SK-MEL-5 (cell line): ENCODE measurements around the gene FABP6. TPM values are rescaled to one million over a fixed set of nuclear protein-coding genes. Genes with fewer than 3 reads are reported as not detected.
"Not testable (repeated sequence)": the region's sequence is repeated elsewhere in the genome, so short reads cannot be mapped to it uniquely, and the experiment has no call there.

Source experiments
- DNase-seq: peaks from one replicate; pipeline ENCODE4 v3.0.0-alpha.2; 2016; ENCODE audit warnings: low read depth, low spot score
- in situ Hi-C: cut with HindIII; loops from 2 replicates; pipeline ENCODE4 v1.10.0; 2016; ENCODE audit warnings: low sequenced_read_pairs, high pct_unique_total_duplicates, low pct_unique_long_range_greater_than_20kb
- polyA plus RNA-seq, 2 experiments: library from polyadenylated mRNA; depleted of rRNA; stranded (reverse); fragments of >200 nt; gene quantifications; 2 replicates each; pipeline ENCODE4 v1.2.3, GENCODE V29; 2015
- total RNA-seq: library from RNA; depleted of rRNA; stranded (reverse); fragments of >200 nt; shearing (Covaris generic); gene quantifications from 2 replicates; pipeline ENCODE4 v1.2.3, GENCODE V29; 2014; rRNA removed

Gene FABP6, protein sequence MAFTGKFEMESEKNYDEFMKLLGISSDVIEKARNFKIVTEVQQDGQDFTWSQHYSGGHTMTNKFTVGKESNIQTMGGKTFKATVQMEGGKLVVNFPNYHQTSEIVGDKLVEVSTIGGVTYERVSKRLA
- 3.0 and 3.4 TPM in 2 replicates for total RNA-seq
- 2.0 and 2.4 TPM in 2 replicates for polyA plus RNA-seq (2015; cell fraction: cytosol; rRNA removed)
- polyA plus RNA-seq (2015; cell fraction: nucleus; rRNA removed) = 1.5 TPM in 1 of 2 replicates, not detected in the other

DNA sequence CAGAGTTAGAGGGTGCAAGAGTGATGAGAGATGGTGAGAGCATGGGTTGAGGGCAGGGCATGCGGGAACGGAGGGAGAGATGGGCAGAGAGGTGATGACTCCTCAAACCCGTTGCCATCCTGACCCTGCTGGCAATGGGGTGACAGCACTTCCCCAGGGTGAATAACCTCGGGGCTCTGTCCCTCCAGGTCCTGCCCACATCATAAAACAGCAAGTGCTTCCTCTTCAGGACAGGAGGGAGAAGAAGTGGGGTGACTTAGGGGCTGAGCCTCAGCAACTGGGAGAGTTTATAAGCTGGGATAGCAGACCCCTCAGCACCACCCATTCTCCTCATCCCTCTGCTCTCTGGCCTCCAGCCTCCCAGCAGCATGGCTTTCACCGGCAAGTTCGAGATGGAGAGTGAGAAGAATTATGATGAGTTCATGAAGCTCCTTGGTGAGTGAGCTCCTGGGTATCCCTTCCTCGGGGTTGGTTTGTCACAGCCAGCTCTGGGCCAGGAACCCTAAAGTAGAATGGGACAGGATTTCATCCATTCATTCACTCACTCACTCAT, at the start of gene FABP6:
Gene FABP6, plus strand, starts transcription at position 317 of the 553 bp plus-strand sequence. Its CDS starts 52 bp downstream, at position 369.
- in situ Hi-C loops = no loop called here
- DNase-seq = no peak

DNA sequence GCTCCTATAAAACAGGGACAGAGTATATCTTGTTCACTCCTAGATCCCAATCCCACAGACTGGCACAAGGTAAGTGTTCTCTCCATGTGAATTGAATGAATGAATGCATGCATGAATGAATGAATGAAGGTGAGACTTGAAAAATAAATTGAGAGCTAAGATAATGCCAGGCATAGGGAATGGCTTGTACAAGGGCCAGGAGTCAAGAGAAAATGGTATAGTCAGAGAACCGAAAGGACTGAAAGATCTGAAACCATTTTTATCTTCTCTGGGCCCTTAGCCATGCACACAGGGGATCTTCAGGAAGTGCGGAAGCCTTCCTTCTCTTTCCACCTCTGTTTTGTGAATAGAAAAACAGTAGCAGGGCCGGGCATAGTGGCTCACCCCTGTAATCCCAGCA, 48.4 kb upstream of the FABP6 start:
- in situ Hi-C loops = no loop called here
- no peak for DNase-seq

DNA sequence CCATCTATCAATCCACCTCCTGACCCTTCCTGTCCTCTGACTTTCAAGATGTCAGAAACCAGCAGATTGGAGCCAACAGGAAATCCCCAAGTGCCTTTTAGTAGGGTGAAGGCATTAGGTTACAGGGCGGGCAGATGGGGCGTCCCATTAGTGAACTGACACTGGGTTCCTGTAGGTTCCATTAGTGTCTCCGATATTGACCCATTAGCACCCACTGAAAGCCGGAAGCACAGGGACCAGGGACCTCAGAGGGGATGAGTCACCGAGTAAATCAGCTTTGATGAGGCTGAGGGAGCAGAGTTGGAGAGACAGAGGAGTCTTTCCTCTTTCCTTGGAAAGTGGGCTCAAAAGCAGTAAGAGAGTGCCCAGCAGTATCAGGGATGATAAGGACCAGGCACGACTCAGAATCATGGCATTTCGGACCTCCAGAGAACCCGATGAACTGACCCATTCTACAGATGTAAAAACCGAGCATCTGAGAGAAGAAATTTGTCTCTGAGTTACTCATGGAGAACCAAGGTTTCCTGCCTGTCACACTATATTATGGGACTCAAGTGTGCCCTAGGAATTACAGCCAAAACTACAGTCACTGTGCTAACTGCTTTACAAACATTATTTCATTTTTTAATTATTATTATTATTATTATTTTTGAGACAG, 47.2 kb upstream of the FABP6 start:
- in situ Hi-C loops = no loop called here

DNA sequence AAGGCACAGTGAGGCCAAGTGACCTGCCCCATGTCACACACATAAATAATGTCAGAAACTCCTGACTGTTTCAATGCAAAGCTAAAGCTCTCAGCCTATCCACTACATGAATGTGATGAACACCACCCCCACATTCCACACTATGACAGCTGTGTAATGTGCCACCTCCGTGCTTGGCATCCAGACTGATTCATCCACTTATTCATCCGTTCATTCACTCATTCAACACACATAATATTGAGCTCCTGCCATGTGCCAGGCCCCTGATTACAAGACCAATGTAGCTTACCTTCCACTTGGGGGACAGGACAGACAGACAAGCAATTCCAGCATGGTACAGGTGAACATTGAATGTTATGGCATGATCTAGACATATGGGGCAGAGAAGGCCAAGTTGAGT, 46.2 kb upstream of the FABP6 start:
- DNase-seq = no peak
- in situ Hi-C loops = no loop called here

More for the DNA sequence above, 47.2 kb upstream of the FABP6 start:
- no peak for DNase-seq

DNA sequence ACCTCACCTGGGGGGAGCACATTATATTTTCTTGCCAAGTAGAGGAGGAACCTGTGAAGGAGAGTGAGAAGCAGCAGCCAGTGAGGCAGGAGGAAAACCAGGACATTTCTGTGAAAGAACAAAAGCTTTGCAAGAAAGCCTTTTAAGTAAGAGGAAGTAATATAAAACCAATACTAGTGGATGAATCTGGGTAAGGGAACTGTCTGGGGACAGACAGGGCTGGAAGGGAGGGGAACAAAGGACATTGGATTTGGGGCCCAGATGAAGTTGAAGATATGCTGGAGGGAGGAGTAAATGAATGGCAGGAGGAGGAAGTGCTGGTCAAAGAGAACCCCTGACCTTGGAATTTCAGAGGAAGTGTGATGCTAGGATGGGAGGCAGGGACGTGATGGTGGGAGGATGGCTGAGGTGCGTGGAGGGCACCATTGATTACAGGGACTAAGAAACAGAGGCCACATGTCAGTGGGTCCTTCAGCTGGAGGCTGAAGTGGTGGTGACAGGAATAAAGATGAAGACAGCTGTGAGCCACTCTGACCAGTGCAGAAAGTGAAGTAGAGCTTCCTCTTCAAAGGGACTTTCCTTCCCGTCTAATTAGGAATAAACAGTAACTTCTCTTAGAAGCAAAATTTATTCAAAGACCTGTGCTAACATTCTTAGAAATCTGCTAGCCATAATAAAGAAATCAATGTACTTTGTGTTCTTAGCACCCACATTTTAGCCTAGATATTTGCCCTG, 43.5 kb upstream of the FABP6 start:
- no peak for DNase-seq
- in situ Hi-C loops = no loop called here

DNA sequence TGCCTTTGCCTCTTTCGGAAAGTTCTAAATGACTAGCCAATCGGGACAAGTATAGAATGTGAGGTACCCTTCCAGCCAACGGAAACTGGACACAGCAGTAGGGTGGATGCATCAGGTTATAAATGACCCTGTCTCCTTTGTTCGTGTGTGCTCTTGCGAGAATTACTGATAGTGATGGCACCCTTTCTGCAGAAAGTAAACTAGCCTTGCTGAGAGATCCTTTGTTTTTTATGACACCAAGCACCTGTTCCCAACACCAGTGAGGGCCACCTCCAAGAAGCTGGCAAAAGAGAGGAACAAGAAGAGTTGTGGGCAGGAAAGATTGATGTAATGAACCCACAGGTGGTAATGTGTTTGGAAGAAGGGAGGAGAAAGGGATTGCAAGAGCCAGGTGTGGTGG, 42.8 kb upstream of the FABP6 start:
- in situ Hi-C loops = no loop called here

DNA sequence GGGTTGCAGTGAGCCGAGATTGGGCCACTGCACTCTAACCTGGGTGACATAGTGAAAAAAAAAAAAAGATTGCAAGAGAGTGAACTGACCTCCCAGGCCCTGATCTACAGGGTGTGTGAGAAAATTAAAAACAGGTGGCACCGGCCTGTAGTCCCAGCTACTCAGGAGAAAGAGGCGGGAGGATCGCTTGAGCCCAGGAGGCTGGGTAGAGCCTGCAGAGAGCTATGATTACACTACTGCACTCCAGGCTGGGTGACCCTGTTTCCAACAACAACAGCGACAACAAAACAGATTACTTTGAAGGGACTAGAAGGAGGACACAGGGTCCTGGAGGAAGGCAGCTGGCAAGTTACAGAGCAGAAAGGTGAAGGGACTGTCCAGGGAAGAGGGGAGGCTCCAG, 42.2 kb upstream of the FABP6 start:
- no peak for DNase-seq
- in situ Hi-C loops = no loop called here

More for the DNA sequence above, 42.8 kb upstream of the FABP6 start:
- DNase-seq = no peak

DNA sequence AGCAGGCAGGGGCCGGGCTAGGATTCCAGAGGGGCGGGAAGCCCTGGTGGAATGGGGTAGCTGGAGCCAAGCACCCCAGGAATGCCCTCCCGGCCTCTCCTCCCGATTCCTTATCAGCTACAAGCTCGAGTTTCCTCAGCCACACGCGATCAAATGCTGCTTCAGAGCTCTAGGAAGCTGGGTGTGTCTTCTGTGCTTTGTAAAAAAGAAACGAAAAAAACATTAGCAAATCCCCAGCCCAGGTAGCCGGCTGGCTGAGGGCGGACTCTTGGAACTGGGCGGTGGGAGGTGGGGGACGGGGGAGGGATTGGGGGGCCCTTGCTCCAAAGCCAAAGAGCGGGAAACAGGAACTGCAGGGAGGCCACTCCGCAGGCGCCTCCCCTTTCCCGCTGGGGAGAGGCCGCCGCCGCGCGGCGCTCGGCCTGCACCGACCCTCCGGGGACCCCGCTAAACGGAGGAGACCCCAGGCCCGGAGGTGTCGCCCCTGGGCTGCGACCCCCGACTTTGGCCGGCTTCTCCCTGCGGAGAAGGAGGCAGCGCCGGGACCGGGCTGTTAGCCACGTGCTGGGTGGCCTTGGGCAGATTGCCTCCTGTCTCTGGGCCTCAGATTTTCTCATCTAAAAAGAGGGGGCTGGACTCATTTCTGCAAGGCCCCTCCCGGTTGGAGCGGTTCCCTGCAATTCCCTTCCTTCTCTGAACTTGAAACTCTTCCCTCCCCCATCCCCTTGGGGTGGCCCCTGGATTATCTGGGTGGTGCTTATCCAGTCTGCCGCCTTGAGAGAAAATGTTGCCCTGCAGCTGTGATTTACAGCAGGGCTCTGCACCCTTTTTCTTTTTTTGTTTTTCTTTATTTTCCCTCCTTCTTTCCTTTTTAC, 40.9 kb upstream of the FABP6 start:
- in situ Hi-C loops = no loop called here
- DNase-seq = no peak

DNA sequence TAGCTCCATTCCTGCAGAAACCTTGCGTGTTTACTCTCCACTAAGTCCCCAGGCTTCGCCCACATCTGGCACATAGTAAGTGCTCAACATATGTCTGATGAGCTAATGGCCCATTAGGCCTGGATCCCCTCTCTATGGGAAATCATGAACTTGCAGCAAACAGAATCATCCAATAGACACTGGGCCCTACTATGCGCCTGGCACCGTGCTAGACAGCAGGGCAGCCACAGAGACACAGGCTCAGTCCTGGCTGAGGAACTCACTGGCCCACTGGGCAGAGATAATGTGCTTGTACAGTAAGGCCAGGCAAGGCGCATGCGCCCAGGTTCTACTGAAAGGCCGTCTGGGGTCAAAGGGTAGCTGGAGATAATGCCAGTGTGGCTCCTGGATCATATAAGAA, 36.9 kb upstream of the FABP6 start:
- in situ Hi-C loops = no loop called here
- no peak for DNase-seq

DNA sequence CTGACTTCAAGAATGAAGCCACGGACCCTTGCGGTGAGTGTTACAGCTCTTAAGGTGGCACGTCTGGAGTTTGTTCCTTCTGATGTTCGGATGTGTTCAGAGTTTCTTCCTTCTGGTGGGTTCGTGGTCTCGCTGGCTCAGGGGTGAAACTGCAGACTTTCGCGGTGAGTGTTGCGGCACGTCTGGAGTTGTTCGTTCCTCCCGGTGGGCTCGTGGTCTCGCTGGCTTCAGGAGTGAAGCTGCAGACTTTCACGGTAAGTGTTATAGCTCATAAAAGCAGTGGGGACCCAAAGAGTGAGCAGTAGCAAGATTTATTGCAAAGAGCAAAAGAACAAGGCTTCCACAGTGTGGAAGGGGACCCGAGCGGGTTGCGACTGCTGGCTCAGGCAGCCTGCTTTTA, 36.2 kb upstream of the FABP6 start:
- DNase-seq, in situ Hi-C loops: not testable (repeated sequence)

DNA sequence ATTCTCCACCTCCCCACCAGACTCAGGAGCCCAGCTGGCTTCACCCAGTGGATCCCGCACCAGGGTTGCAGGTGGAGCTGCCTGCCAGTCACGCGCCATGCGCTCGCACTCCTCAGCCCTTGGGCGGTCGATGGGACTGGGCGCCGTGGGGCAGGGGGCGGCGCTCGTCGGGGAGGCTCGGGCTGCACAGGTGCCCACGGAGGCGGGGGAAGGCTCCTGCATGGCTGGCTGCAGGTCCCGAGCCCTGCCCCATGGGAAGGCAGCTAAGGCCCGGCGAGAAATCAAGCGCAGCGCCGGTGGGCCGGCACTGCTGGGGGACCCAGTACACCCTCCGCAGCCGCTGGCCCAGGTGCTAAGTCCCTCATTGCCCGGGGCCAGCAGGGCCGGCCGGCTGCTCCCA, 35.5 kb upstream of the FABP6 start:
- in situ Hi-C loops, DNase-seq: not testable (repeated sequence)

DNA sequence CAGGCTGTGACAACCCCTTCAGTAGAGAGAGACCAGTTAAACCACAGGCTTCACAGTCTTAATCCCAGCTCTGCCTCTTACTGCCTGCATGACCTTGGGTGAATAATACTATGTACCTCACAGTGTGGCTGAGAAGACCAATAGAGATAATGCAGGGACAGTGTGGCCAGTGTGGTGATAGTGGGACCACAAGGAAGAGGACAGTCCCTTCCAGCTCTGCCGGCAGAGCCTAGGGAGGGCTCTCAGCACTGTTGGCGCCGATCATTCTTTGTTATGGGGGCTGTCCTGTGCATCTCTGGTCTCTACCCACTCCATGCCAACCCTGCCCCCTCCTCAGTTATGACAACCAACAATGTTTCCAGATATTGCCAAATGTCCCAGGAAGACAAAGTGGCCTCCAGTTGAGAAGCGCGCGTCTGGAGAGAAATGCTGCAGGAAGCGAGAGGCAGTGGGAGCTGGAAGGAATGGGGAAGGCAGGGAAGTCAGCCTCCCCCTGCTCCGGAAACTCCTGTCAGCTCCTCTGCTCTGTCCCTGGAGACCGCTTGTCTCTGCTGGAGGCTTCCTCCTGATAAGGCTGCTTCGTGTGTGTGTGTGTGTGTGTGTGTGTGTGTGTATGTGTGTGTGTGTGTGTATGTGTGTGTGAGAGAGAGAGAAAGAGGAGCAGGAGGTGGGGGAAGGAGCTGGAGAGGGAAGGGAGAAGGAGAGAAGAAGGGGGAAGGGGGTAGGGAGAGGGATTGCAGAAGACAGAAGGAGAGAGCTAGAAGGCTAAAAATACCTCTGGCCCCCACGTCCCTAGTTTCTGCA, 31.8 kb upstream of the FABP6 start:
- no peak for DNase-seq
- in situ Hi-C loops = no loop called here

DNA sequence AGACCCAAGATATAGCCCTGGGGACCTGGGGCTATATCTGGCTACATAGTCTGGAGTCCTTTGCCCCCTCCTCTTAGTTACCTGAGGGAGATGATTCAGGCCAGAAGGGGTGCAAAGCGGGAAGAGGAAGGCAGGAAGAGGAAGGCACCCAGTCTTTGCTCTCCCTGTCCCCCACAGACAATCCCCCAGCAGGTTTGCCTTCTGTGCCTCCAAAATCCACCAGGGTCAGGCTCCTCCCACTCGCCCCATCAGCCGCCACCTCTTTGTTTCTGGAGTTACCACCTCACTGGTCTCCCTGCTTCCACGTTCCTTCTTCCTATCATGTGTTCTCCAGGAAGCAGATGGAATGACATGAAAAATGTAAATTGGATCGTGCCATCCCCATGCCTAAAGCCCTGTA, 31.2 kb upstream of the FABP6 start:
- DNase-seq = no peak
- in situ Hi-C loops = no loop called here

DNA sequence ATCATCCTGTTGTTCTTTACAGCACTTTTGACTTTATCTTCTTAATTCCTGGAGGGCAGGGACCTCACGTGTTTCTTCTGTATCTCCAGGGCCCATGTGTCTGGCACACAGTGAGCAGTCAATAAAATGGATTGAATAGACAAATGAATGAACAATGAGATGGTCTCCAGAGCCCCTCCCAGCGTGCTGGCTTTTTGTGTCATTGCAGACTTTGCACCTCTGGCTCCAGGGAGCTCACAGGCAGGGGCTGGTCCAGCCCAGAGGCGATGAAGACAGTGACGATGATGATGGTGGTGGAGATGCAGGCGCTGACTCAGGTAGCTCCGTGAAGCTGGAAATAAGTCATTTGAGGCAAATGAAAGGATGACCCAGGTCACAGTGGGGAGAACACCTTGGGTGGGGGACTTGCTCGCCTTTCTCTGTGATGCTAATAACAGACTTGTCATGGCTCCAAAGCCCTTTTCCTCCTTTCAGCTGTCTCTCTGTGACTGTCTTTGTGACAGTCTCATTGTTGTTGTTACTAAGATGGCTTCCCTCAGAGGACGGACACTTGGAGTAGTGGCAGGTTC, 30.4 kb upstream of the FABP6 start:
- no peak for DNase-seq
- in situ Hi-C loops = no loop called here

DNA sequence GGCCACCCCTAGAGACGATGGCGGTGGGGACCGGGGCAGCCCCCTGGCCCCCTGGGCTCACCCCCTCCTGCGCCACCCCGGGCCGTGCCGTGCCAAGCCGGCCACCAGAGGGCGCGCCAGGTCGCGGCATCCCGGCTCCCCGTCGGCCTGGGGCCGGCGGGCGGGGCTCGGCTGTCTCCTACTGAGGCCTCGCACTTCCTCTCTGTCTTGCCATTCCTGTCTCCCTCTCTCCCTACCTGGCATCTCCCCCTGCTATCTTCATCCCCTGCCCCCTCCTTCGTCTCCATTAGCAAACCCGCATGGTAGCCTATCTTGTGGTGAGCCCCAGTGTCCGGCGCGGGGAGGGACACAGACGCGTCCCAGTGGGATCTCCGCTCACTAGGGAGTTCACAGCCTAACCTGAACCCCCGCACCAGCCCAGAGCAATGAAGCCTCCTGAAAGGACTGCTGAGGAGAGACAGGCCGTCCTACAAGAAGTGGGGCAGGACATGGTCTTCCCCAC, 29.8 kb upstream of the FABP6 start:
- DNase-seq = peak; percentile 54
- in situ Hi-C loops = no loop called here

DNA sequence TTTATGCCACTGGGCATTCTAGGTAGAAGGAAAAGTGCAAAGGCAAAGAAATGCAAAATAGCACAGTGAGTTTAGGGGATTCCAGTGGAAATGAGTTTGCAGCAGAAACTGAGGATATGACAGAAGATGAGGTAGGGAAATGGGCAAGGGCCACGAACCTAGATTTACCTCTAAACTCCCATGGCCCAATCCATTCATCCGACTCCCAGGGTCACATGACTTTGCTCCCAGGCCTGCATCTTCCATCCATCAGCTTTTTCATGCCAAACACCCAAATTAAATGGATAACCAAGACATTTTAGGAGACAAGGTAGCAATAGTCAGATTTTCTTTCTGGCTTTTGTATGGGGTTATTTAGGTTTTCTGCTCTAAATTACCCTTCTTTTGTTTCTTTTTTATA, 22.2 kb upstream of the FABP6 start:
- in situ Hi-C loops = no loop called here
- DNase-seq = no peak
